ENCODE measurements around the gene MGRN1. TPM values are rescaled to one million over a fixed set of nuclear protein-coding genes. Genes with fewer than 3 reads are reported as not detected.
A peak's percentile ranks its signal among the peaks of the same experiment; 100 is the strongest.

MGRN1 gene
- total RNA-seq, 1 donor from 2014 or later, result 63.6 TPM

DNA sequence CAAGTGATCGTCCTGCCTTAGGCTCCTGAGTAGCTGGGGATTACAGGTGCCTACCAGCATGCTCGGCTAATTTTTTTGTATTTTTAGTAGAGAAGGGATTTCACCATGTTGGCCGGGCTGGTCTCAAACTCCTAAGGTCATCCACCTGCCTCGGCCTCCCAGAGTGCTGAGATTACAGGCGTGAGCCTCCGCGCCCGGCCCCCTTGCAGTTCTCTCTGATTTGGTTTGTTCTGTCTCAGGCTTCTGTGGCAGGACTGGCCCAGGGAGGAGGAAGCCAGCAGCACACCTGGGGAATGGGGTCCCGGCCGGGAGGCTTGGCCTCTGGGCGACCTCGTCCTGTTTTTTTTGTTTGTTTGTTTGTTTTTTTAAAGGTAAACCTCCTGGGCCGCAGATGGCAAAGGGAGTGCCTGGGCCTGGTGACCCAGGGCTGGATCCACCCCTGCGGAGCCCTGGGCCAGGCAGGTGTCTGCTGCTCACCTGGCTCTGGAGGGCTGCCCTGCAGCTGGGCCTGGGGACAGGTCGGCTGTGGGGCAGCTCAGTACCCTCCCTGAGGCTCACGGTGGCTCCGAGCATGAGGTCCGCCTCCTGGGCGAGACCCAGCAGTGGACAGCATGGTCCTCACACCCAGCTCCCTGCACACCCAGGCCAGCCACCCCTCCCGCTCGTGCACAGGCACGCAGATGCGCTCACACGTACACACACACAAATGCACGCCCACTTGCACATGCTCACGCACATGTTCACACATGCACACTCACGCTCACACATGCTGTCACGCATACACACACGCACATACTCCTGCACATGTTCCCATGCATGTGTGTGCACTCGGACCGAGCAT, 65.5 kb downstream of the MGRN1 start:
- TF ChIP-seq, protein P1, sequence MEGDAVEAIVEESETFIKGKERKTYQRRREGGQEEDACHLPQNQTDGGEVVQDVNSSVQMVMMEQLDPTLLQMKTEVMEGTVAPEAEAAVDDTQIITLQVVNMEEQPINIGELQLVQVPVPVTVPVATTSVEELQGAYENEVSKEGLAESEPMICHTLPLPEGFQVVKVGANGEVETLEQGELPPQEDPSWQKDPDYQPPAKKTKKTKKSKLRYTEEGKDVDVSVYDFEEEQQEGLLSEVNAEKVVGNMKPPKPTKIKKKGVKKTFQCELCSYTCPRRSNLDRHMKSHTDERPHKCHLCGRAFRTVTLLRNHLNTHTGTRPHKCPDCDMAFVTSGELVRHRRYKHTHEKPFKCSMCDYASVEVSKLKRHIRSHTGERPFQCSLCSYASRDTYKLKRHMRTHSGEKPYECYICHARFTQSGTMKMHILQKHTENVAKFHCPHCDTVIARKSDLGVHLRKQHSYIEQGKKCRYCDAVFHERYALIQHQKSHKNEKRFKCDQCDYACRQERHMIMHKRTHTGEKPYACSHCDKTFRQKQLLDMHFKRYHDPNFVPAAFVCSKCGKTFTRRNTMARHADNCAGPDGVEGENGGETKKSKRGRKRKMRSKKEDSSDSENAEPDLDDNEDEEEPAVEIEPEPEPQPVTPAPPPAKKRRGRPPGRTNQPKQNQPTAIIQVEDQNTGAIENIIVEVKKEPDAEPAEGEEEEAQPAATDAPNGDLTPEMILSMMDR (IDR thresholded peaks at IDR 0.05; ENCODE audit: insufficient read depth, low read length, poor library complexity, severe bottlenecking), result no peak
- Histone ChIP-seq H3K36me3 (ENCODE audit: control insufficient read depth, insufficient read depth, low read length) (peaks cover 6% of the 10 kb centered on the region), H3K27me3 (ENCODE audit: control insufficient read depth, insufficient read depth, low read length) (no peaks in the 10 kb centered on the region), H3K4me3 (ENCODE audit: low read depth, low read length) (no peak overlapping the region)
- no peak for DNase-seq (ENCODE audit: low read depth)

DNA sequence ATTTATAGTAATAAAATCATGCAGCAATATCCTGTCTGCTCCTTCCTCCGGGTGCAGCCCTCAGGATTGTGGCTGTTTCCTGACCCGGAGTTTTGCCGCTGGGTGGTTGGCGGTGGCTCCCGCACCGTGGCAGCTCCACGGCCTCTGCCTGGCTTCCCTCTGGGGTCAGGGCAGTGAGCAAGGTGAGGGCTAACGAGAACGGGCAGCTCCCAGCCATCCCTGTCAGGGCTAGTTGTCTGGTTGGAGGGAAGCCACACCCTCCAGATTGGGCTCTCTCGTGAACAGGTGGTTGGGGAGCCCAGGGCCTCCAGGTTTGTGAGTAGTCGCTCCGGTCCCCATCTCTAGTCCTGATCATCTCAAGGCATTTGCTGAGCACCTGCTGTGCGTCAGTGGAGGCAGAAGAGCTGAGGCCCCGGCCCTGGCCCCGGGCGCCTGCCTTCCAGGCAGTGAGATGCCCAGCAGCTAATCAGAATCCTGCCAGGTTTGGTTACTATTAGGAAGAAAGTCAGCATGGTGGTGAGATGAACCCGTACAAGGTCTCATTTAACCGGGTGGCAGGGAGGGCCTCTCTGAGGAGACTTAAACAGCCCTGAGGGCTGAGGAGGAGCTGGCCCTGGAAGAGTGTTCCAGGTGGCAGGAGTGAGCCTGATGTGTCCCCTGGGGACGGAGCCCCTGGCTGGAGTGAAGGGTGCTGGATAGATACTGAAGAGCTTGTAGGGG, 66.5 kb downstream of the MGRN1 start:
- DNase-seq (ENCODE audit: low read depth), result no peak
- TF ChIP-seq, protein P1 (IDR thresholded peaks at IDR 0.05; ENCODE audit: insufficient read depth, low read length, poor library complexity, severe bottlenecking), result no peak
- Histone ChIP-seq H3K27me3 (ENCODE audit: control insufficient read depth, insufficient read depth, low read length) (no peaks in the 10 kb centered on the region), H3K4me3 (ENCODE audit: low read depth, low read length) (no peak overlapping the region), H3K36me3 (ENCODE audit: control insufficient read depth, insufficient read depth, low read length) (peaks cover 3% of the 10 kb centered on the region)

DNA sequence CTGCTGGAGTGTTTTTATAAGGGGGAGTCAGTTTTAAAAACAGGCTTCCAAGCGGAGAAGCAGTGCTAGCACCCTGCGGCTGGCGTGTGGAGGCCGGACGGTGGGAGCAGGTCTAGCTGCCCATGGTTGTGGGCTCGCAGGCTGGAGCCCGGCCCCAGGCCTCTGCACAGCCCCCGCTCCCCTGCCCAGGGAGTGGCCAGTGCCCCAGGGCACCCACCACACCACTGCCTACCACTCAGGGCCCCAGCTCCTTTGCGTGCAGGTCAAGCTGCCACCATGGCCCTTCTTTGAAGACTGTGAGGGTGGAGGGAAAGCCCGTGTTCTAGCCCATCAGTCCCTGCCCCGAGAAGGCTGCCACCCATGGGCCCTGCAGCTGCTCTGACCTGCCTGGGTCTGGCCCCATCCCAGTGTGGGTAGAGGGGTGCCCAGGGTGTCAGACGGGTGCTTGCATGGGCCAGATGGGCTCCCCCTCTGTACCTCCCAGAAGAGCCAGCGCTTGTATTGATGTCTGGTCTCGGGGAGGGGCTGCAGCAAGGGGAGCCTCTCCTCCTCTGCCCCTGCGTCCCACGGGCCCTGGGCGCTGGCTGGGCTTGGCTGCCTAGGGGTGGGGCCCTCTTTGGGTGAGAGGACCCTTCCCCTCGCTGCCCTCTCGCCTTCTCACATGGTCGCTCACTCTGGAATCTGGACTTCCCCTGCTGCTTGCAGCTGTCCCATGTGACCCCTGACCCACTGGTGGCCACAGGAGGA, 67.2 kb downstream of the MGRN1 start:
- H3K36me3 ChIP-seq (ENCODE audit: control insufficient read depth, insufficient read depth, low read length), result peaks cover 1% of the 10 kb centered on the region

DNA sequence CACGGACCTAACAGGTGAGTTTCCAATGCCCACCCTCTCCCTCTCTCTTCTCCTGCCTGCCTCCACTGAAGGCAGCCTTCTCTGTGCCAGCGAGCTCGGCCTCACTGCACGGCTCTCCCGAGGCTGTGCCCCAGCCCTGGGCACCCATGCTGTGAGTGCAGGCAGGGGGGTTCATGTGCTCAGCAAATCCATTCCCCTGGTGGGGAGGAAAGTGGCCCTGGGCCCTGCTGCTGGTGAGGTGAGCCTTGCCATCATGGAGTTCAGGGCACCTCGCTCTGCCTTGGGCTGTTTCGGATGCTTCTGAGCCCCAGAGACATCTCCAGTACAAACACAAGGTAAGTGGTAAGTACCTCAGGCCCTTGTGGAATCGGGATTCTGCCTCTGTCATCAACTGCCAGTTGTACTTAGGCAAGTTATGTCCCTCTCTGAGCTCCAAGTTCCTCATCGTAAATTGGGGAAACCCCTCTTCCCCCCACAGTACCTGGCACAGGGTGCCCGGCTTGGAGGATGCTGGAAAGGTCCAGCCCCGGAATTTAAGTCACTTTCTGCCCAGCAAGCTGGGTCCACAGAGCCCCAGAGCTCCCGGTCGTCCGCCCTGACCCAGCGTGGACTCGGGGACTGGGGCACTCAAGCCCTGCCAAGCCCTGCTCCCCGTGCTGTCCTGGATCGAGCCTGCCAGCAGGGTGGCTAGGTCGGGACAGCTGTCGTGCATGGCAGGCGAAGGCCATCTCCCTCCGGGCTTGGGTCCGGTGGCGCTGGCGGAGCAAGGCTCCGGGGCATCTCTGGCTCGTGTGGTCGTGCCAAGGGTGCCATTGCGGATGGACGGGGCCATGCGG, 68.1 kb downstream of the MGRN1 start:
- DNase-seq (ENCODE audit: low read depth), result no peak
- peak overlapping the region; percentile 43 for H3K4me3 ChIP-seq (ENCODE audit: low read depth, low read length)
- TF ChIP-seq, protein P1 (IDR thresholded peaks at IDR 0.05; ENCODE audit: insufficient read depth, low read length, poor library complexity, severe bottlenecking), result no peak
- H3K27me3 ChIP-seq (ENCODE audit: control insufficient read depth, insufficient read depth, low read length), result no peaks in the 10 kb centered on the region
- peaks cover 1% of the 10 kb centered on the region for H3K36me3 ChIP-seq (ENCODE audit: control insufficient read depth, insufficient read depth, low read length)

More for the DNA sequence above, 67.2 kb downstream of the MGRN1 start:
- TF ChIP-seq, protein P1 (IDR thresholded peaks at IDR 0.05; ENCODE audit: insufficient read depth, low read length, poor library complexity, severe bottlenecking), result no peak
- Histone ChIP-seq H3K27me3 (ENCODE audit: control insufficient read depth, insufficient read depth, low read length) (no peaks in the 10 kb centered on the region), H3K4me3 (ENCODE audit: low read depth, low read length) (no peak overlapping the region)
- no peak for DNase-seq (ENCODE audit: low read depth)

DNA sequence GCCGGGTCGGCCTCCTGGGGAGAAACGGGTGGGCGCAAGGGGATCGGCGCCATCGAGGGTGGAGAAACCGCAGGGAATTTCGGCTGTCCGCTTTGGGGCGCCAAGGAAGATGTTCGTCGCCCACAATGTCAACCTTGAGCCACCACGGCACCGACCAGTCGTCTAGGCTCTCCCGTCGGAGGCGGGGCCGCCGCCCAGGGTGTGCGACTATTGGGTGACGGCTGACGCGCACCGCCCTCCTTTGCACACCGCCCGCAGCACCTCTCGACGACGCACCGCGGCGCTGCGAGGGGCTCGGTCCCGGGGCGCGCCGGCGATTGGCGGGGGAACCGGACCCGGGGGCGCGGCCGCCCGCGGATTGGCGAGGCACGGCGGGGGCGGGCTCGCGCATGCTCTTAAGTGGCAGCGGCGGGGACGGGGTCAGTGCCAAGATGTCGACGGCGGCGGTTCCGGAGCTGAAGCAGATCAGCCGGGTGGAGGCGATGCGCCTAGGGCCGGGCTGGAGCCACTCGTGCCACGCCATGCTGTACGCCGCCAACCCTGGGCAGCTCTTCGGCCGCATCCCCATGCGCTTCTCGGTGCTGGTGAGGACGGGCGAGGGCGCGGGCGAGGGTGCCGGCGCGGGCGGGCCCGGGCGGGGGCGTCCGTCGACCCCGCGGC, 68.8 kb downstream of the MGRN1 start, which contains the start of gene NUDT16L1:
TSS of gene NUDT16L1 (plus strand) at position 267 of the 660 bp plus-strand sequence. CDS start at position 432, 165 bp downstream.
- TF ChIP-seq, protein P1 (IDR thresholded peaks at IDR 0.05; ENCODE audit: insufficient read depth, low read length, poor library complexity, severe bottlenecking), result no peak
- Histone ChIP-seq H3K36me3 (ENCODE audit: control insufficient read depth, insufficient read depth, low read length) (peaks cover 1% of the 10 kb centered on the region), H3K4me3 (ENCODE audit: low read depth, low read length) (peak within 1 kb of the TSS; percentile 96), H3K27me3 (ENCODE audit: control insufficient read depth, insufficient read depth, low read length) (no peaks in the 10 kb centered on the region)
- DNase-seq (ENCODE audit: low read depth), result peak; percentile 70

Measured in kidney epithelial cell (primary cell).